ENCODE results near the gene FBL.
"Not testable (repeated sequence)": the region's sequence is repeated elsewhere in the genome, so short reads cannot be mapped to it uniquely, and the experiment has no call there.

The FBL gene

DNA sequence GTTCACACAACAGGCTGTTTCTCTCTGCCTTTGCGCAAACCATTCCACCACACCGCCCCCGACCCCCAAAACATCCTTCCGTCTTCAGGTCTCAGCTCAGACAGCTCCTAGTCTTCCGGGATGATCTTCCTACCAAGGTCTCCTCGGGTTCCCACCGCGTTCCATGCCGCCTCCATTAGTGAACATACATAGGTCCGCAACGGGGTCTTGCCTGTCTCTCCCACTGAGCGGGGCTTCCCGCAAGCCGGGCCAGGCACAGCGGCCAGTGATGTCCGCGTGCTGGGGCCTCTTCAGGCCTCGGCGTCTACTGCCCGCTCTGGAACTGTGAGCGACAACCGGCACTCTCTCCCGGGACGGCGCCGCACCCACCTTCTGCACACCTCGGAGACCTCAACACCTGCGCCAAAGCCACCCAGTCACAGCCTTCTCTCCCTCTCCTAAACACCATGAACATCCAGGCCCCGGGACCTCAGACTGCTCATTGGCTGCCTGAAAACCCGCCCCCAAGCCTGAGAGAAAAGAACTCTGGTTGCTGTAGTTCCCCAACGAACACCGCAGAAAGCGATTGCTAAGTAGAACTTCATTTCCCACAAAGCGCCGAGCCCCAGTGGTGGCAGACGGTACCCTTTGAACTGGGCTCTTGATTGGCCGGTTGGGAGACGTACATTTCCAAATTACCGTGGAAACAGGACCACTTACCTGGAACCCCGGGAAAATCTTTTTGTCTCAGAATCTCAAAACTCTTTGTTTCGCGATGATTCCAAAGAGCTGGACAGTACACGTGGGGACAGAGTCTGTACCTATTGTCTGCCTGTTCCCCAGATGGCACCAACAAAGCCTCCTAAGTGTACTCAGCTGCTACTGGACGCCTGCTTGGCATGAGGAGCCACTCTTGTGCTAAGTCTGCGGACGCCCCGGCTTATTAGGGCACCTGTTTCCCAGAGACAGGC is 21.8 kb downstream of the FBL start:
- peak; percentile 91 for DNase-seq

DNA sequence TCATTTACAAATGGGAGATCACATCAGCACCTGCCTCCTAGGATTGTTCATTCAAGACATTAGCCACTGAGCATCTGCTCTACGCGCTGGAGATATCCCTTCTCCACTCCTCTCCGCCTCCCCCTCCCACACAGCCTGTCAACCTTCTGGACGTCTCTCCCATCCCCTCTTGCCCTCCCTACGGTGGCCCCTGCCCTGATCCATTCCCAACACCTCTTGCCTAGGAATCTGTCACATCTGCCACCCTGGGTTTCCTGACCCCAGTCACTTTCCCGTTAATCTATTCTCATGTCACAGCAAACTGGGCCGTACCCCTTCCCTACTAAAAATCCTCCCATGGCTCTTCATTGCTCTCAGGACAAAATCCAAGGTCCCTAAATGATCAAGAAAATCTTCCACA is 22.5 kb downstream of the FBL start:
- no peak for DNase-seq

GRCh38 chr19:39820696-39821095 is 25.5 kb downstream of the FBL start:
- DNase-seq, result no peak

GRCh38 chr19:39819786-39820185 is 26.4 kb downstream of the FBL start:
- DNase-seq, result no peak

- no peak for DNase-seq
Measured at GRCh38 chr19:39818626-39819097, 27.5 kb downstream of the FBL start.

DNA sequence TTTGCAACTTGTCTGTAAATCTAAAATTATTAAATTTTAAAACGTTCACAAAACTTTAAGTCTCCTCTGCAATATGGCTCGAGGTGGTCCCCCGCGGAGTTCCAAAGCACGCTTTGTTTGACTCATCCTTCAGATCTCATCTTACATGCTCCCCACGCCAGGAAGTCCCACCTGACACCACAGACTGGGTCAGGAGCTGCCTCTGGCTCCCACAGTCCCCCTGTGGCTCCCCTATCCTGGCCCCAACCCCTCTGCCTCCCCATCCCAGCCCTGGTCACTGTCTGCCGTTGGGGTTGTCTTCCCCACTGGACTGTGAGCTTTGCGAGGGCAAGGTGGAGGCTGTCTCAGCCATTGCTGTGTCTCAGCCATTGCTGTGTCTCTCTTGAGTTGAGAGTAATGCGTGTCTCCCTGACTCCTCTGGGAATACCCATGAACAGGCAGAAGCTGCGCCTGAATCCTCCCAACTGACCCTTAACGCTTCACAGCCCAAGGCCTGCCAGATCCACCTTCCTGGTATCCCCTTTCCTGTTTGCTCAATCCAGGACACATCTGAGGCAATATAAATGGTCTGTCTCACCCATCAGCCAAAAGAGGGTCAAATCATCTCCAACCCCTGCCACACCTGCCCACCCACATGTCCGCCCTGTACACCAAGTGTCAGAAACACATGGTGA is 28.2 kb downstream of the FBL start:
- no peak for DNase-seq

GRCh38 chr19:39816287-39817048 is 29.7 kb downstream of the FBL start:
- no peak for DNase-seq

DNA sequence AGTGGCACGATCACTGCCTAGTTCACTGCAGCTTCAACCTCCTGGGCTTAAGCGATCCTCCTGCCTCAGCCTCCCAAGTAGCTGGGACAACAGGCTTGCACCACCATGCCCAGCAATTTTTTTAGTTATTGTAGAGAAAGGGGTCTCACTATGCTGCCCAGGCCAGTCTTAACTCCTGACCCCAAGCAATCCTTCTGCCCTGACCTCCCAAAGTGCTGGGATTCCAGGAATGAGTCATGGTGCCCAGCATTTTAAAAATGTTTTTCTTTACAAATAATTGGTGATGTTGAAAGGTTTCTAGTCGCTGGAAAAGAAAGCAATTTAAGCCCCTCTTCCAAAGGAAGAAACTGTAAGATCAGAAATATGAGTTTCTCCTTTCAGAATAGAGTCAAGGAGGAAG is 31.6 kb downstream of the FBL start:
- DNase-seq, result peak; percentile 23

- DNase-seq, result not testable (repeated sequence)
Measured at GRCh38 chr19:39814111-39814510, 32.1 kb downstream of the FBL start.

- DNase-seq, result no peak
Measured at GRCh38 chr19:39813264-39813993, 32.8 kb downstream of the FBL start.

DNA sequence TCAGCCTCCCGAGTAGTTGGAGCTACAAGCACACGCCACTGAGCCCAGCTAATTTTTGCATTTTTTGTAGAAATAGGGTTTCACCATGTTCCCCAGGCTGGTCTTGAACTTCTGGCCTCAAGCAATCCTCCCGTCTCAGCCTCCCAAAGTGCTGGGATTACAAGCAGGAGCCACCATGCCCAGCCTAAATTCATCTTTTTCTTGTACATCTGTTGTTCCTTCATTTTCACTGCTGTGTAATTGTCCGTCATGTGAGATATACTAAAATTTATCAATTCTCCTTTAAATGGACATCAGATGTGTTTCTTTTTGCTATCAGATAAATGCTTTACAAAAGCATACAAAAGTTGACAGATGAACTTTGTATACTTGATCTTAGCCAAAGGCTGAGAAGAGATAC is 35.1 kb downstream of the FBL start:
- DNase-seq, result no peak

DNA sequence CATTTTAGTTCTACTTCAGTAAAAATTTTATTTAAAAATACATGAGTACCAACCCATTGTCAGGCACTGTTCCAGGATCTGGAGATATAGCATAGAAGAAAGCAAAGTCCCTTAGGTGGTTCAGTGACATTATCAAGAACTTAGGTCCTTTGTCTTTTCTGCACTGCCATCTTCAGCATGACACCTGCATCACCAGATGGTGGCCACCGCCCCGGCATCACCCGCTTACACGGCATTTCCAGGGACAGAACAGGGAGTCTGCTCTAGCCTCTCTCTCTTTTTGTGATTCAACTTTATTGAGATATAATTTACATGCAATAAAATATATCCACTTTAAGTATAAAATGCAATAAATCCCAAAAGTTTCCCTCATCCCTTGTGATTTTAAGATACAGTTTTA is 35.8 kb downstream of the FBL start:
- DNase-seq, result no peak

DNA sequence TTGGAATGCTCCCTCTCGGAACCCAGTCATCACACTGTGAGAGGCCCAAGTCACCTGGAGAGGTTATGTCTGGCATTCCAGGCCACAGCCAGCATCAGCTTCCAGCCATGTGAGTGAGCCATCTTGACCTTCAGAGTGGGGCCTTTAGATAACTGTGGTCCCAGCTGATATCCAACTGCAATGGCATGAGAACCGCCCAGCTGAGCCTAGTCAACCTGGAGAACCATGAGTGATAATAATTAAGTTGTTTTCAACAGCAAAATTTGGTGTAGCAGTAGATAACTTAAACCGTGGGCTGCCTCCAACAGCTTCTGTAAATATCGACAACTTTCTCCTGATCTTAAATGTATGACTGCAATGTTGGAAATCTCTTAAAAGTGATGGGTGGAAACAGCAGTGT is 36.8 kb downstream of the FBL start:
- DNase-seq, result no peak

GRCh38 chr19:39808688-39809087 is 37.5 kb downstream of the FBL start:
- not testable (repeated sequence) for DNase-seq

- DNase-seq, result no peak
Measured at GRCh38 chr19:39807846-39808364, 38.3 kb downstream of the FBL start.

GRCh38 chr19:39805104-39805503 is 41.1 kb downstream of the FBL start:
- no peak for DNase-seq

DNA sequence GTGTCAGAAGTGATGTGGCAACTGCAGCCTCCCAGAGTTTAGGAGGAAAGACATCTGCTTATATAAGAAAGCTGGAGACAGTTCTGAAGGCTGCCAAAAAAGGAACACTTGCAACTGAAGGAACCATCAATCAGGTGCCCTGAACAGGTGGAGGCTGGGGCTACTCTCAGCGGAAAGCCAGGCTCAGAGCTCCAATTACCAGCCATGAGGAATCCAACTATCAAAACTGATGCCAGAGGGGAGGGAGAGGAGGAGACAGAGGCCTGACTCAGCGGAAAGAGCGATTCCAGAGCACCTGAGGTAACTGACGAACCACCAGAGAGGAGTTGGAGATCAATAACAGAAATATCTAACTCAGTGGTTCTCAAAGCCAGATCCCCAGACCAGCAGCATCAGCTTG is 43.2 kb downstream of the FBL start:
- no peak for DNase-seq

GRCh38 chr19:39797083-39797482 is 49.1 kb downstream of the FBL start:
- DNase-seq, result no peak

DNA sequence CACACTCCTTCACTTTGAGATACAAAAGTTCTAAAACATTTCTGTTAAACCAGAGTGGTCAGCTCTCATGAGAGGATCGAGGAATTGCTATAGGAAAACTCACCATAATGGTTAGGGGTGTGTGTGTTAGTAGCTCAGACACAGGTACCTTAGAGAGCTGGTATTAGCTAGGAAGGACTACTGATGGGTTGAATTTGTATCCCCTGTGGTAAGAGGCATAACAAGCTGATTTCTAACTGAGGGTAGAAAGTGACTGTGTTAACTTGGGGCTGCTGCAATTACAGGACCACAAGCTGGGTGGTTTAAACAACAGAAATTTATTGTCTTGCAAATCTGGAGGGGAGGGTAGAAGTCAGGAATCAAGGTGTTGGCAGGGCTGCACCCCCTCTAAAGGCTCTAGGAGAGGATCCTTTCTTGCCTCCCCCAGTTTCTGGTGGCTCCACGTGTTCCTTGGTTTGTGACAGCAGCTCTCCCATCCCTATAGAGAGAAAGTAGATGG is 50.1 kb downstream of the FBL start:
- no peak for DNase-seq

DNA sequence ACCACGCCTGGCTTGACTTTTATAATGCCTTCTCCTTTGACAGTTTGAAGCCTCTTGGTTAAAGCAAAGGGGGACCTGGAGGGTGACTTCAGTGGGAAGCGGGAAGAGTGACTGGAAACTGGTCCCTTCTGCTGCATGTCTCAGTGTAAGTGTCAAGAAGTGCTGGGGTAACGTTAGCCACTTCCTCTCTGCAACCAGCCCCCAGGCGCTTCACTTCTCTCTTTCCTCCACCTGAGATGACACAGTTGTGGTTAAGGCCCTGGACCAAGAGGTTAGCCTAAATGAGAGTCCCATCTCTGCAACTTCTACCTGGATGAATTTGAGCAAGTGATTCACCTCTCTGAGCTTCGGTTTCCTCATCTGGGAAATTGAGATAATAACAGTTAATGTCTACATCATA is 51.2 kb downstream of the FBL start:
- DNase-seq, result no peak

DNA sequence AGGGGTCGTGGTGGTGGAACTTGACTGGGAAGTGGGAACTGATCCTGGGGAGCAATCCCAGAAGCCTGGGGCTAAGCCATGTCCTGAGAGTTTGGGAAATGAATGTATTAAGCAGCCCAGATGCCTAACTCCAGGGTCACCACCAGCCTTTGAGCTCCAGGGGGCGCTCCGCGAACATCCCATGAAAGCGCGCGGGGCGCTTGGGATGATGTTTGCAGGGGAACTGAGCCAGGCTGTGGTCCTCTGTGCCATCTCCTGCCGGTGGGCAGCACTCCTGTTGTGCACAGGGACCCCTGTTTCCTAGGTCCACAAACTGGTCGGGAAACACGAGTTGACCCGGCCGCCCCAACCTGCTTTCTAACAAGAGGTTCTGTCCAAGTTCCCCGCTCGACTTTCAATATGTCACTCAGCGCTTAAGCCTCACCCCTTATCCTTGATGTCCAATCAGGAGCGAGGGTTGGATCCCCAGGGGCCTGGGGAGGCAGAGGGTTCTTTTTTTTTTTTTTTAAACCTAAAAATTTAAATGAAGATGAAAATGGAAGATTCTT is 53.1 kb downstream of the FBL start:
- peak; percentile 84 for DNase-seq

- DNase-seq, result no peak
Measured at GRCh38 chr19:39788244-39788643, 57.9 kb downstream of the FBL start.
